Measurements from ENCODE around the gene OSBPL2. TPM values are rescaled to one million over a fixed set of nuclear protein-coding genes. Genes with fewer than 3 reads are reported as not detected.

The OSBPL2 gene
- total RNA-seq, 4 donors from 2014 or later: 48.4 to 65.1 (median 55.8) TPM

DNA sequence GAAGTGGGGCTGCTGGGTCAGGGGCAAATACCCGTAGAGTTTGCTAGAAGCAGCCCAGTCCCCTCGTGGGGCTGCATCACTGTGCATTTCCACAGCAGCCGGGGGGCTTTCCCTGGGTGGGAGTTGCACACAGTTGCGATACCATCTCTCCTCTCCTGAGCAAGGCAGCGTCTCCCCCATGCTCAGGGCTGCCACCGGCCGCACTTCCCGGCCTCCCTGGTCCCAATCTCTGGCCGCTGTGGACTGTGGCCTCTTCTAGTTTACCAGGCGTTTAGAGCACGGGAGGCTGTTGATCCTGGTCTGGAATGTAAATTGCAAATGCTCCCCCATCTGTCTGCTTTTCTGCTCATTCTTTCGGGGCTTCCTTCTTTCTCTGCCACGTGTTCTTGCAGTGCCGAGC is 31.1 kb downstream of the OSBPL2 start:
- WGBS, 2 donors: 90 to 91% methylated on average over 9 to 12 of the region's 14 CpGs
- no peak overlapping the region for H3K27ac ChIP-seq
- no peak for DNase-seq
- H3K4me1 ChIP-seq: peaks cover 0 to 19% (median 6%) of the 10 kb centered on the region in 3 donors
- no peaks in the 10 kb centered on the region for H3K9me3 ChIP-seq
- intact Hi-C loops (cut with DNase I): no loop called here
- TF ChIP-seq, protein P1, sequence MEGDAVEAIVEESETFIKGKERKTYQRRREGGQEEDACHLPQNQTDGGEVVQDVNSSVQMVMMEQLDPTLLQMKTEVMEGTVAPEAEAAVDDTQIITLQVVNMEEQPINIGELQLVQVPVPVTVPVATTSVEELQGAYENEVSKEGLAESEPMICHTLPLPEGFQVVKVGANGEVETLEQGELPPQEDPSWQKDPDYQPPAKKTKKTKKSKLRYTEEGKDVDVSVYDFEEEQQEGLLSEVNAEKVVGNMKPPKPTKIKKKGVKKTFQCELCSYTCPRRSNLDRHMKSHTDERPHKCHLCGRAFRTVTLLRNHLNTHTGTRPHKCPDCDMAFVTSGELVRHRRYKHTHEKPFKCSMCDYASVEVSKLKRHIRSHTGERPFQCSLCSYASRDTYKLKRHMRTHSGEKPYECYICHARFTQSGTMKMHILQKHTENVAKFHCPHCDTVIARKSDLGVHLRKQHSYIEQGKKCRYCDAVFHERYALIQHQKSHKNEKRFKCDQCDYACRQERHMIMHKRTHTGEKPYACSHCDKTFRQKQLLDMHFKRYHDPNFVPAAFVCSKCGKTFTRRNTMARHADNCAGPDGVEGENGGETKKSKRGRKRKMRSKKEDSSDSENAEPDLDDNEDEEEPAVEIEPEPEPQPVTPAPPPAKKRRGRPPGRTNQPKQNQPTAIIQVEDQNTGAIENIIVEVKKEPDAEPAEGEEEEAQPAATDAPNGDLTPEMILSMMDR (IDR thresholded peaks at IDR 0.05): no peak
- no peaks in the 10 kb centered on the region for H3K27me3 ChIP-seq
- peaks cover 7 to 91% (median 25%) of the 10 kb centered on the region in 3 donors for H3K36me3 ChIP-seq
- no peak overlapping the region for H3K4me3 ChIP-seq

DNA sequence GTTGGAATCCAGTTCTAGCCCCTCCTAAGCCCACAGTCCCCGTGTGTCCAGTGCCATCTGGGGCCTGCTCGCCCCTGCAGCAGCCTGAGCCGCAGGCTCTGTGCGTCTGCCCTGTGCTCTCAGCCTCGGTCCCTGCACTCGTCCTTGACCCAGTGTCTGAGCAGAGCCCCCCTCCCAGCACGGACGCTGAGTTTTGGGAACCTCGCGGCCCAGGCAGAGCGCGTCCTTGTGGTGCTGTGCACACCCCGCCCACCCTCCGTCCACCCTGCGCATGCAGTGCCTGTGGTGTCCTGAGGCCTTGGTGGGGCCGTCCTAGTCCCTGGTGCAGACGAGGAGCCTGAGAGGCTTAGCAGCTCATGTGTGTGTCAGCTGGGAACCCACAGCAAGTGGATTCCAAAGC is 31.6 kb downstream of the OSBPL2 start:
- no peaks in the 10 kb centered on the region for H3K9me3 ChIP-seq
- 86 to 100% methylated on average over 3 to 6 of the region's 17 CpGs for WGBS, 2 donors
- H3K36me3 ChIP-seq: peaks cover 7 to 90% (median 22%) of the 10 kb centered on the region in 3 donors
- peaks cover 0 to 19% (median 6%) of the 10 kb centered on the region in 3 donors for H3K4me1 ChIP-seq
- no peak overlapping the region for H3K27ac ChIP-seq
- no peak overlapping the region for H3K4me3 ChIP-seq
- TF ChIP-seq POLR2A (IDR thresholded peaks at IDR 0.05): no peak
- TF ChIP-seq, protein P1 (IDR thresholded peaks at IDR 0.05): no peak
- H3K27me3 ChIP-seq: no peaks in the 10 kb centered on the region
- no peak for DNase-seq
- intact Hi-C loops (cut with DNase I): no loop called here

DNA sequence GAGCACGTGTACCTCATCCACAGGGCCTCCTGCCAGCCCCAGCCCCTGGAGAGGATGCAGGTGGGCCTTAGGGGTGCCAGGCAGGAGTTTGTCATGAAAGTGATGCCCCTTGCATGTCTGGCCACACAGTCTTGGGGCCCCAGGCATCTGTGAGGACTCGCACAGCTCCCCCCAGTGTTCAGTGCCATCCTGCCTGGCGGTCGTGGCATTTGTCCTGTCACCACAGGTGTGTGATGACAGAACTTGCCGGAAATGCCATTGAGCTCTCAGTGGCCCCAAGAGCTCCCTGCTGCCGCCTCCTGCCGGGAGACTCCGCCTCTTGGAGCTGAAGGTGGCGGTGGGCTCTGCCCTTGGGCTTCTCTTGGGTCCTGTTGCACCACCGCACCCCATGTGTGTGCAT is 33.9 kb downstream of the OSBPL2 start:
- Histone ChIP-seq H3K4me3 (no peak overlapping the region), H3K36me3 (peaks cover 7 to 88% (median 22%) of the 10 kb centered on the region in 3 donors), H3K27me3 (no peaks in the 10 kb centered on the region), H3K9me3 (no peaks in the 10 kb centered on the region), H3K27ac (no peak overlapping the region), H3K4me1 (peaks cover 0 to 11% (median 2%) of the 10 kb centered on the region in 3 donors)
- 86% methylated on average over 1 of the region's 10 CpGs; no CpG with 5 or more reads in 1 of the 2 donors for WGBS, 2 donors
- TF ChIP-seq, protein P1 (IDR thresholded peaks at IDR 0.05): no peak
- no peak for TF ChIP-seq POLR2A (IDR thresholded peaks at IDR 0.05)
- intact Hi-C loops (cut with DNase I): no loop called here
- DNase-seq: no peak

DNA sequence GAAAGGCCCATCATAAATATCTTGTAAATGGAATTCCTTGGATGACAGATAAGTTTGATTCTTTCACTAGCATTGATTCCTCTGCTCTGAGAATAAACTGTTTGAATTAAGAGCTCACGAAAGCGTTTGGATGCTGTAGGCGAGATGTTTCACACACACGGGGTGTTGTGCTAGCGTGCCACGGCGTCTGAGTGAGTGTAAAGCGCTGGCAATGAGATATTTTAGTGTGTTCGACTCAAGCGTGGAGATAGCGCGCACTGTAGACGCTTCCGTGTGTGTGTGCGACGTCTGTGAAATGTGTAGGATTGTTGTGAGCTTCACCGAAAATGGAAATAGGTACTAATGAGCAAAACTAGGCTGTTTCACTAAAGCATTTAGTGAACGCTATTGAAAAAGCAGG is 35.1 kb downstream of the OSBPL2 start:
- TF ChIP-seq, protein P1 (IDR thresholded peaks at IDR 0.05): no peak
- TF ChIP-seq POLR2A (IDR thresholded peaks at IDR 0.05): no peak
- Histone ChIP-seq H3K9me3 (no peaks in the 10 kb centered on the region), H3K27ac (no peak overlapping the region), H3K4me3 (no peak overlapping the region), H3K4me1 (no peaks in the 10 kb centered on the region), H3K27me3 (no peaks in the 10 kb centered on the region), H3K36me3 (peaks cover 7 to 91% (median 22%) of the 10 kb centered on the region in 3 donors)
- DNase-seq: no peak
- WGBS, 2 donors: 91 to 92% methylated on average over 18 of the region's 18 CpGs
- intact Hi-C loops (cut with DNase I): no loop called here

DNA sequence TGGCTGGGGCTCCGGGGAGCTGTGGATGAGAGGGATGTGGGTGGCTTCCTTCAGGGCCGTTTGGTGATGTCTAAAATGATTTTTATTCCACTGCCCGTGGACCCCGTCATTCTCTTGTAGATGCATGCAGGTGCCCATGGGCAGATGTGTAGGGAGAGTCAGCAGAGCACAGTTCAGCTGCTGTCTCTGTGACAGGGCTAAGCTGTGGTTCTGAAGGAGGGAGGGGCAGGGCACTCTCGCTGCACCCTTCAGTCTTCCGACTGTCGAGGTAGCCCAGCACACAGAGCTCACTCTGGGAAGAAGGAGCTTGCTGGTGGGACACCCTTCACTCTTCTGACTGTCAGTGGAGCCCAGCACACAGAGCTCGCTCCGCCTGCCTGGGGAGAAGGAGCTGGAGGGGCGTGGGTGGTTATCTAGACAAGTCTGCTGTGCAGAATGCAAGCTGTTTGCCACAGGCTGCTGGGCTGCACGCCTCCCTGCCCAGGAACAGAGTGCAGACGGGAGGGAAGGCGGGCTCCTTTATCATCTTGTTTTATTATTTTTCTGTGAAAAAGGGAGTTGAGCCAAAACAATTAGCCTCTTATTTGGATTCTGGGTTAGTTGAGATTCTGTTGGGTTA is 36.1 kb downstream of the OSBPL2 start:
- peaks cover 11 to 91% (median 28%) of the 10 kb centered on the region in 3 donors for H3K36me3 ChIP-seq
- no peak overlapping the region for H3K4me3 ChIP-seq
- WGBS, 2 donors: 74 to 83% methylated on average over 3 to 5 of the region's 13 CpGs
- H3K27ac ChIP-seq: no peak overlapping the region
- intact Hi-C loops (cut with DNase I): no loop called here
- no peak for DNase-seq
- H3K4me1 ChIP-seq: no peaks in the 10 kb centered on the region
- H3K9me3 ChIP-seq: no peaks in the 10 kb centered on the region
- H3K27me3 ChIP-seq: no peaks in the 10 kb centered on the region
- no peak for TF ChIP-seq POLR2A (IDR thresholded peaks at IDR 0.05)
- TF ChIP-seq, protein P1 (IDR thresholded peaks at IDR 0.05): no peak

All from esophagus squamous epithelium (tissue), 5 donors.